Stimulated activated CD4-positive, alpha-beta T cell treated with anti-CD3 and anti-CD28 coated beads, Interleukin-12 subunit alpha, Interleukin-12 subunit beta, amount 100 ng/mL, for 24 hours (primary cell): ENCODE data around the gene FMNL3.
A peak's percentile ranks its signal among the peaks of the same experiment; 100 is the strongest.

ENCODE experiments used
- DNase-seq, 2 experiments: peaks; one replicate each; pipeline ENCODE4 v3.0.0-alpha.2; 2020; ENCODE audit warnings: low read depth in 2 of 2

FMNL3 gene

DNA sequence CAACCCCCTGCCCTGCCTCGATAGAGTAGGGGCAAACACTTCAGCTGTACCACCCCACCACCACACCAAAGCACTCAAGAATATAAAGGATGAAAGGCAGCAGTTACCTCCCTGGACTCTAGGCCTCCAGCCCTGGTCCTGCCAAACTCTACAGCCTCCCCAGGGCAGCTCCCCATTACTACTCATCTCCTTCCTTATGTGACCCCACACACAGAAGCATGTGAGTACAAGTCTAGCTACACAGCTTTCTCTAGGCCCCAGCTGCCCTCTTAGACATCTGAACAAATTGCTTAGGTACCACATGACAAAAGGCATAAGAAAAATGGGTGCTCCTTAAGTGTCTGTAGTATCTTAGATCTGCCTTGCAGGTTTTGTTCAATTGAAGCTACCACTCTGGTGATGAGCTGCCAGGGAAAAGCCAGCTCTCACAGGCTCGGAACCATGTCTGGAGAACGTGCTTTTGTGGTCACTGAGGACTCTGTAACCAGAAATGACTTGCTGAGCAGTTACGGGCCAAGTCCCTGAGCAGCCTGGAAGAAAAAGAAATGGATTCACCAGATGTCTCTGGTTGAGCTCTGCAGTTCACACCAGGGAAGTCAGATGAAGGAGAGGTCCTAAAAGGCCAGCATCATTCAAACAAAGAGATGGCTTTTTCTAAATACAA is 32.8 kb downstream of the FMNL3 start:
- no peak for DNase-seq

DNA sequence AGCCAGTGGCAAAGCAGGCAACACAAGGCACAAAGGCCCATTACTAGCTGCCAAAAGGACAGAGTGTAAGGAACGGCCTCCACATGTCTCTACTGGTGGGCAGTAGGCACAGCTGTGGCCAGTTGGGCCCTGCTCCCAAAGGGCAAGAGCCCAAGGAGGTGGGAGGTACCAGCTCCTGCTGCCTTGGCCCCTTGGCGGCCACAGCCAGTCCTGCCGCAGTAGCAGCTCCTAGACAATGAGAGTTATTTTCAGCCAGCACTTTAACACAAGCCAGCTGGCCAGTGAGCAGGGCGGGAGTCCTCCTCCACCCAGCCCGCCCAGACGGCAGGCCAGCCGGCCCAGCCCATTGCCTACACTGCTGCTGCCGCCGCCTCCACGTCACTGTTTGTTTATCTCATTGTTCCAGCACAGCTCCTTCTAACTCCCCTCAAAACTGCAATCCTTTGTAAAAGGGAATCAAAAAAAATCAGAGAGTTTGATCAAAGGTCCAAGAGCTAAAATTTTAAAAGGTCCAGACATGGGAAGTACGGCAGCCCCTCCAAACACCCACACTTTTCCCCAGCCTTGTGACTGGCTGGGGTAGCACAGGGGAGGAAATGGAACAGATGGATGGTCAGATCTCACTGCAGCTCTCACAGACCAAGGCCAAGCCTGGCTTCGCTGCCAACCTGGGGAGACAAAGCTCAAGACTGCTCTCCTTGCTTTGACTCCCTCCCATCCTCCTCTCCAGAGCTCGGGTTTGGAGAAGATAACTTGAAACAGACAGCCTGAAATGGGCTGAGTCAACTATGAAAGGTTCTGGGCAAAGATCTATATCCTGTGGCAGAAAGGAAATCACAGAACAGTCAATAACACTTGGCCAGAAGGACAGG is 33.5 kb downstream of the FMNL3 start:
- no peak for DNase-seq

DNA sequence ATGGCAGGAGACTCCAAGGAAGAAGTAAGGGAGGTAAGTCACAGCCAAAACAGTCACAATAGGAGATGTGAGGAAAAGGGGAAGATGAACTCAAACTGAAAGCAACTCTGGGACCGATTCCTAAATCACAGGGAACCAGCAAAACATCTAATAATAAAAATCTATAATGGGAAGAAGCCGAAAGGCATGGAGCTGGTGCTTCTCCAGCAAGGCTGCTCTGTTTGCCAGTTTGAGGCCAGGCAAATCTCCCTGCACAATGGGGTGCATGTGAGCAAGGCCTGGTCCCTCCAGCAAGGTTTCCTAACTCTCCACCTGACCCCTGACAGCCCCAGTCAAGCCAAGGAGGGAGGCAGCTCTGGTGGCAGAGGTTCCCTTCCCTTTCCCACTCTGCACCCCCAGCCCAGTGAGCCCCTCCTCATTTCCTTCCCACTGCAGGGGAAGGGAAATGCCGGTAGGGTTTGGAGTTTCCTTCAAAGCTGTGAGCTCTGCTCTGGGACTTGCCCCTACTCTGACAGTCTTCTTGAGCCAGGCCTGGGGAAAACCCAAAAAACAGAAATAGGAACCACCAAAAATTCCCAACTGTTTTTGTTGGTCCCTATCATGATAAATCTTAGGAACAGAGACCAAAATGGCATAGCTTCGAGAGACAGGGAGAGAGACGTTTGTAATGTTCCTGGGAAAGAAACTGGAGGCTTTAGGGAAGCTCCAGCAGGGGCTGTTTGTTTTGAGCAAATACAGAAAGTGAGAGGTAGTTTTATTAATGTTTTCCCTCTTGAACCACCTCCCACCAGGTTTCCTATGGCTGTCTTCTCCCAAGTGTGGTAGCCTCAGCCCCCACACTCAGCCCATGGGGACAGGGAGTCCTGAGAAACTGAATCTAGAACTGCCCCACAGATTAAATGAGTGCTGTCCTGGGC is 34.6 kb downstream of the FMNL3 start:
- DNase-seq = no peak

DNA sequence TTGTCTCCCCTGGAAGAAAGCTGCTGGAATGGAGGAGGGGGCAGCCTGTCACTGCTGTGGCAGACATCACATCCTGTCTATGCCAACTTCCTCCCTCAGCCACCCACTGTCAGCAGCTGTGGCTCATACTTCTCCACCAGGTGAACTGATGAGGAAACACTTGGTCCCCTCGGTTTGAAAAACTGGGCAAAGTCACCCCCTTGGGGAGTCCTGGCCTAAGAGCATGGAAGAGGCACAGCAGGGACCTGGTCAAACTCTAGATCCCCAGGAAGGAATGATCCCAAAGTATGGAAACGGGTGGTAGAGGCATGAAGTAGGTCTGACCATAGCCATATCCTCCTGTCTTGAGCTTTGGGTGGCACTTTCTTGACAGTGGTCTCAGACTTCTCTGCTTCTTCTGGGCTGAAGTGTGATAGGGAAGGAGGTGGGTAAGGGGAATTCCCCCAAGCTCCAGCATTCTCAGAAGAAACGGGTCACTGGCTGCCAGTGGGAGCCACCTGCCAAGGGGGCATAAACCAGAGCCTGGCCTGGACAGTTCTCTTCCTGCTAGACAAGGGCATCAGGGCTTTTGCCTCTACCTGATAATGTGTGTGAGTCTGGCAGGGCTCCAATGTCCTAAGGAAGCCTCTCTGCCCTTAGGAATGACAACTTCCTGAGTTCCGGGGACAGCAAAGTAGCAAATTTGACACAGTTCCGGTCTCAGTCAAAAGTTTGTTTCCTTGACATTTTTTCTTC is 36.0 kb downstream of the FMNL3 start:
- DNase-seq = peak in 1 of 2 experiments; percentile 21

DNA sequence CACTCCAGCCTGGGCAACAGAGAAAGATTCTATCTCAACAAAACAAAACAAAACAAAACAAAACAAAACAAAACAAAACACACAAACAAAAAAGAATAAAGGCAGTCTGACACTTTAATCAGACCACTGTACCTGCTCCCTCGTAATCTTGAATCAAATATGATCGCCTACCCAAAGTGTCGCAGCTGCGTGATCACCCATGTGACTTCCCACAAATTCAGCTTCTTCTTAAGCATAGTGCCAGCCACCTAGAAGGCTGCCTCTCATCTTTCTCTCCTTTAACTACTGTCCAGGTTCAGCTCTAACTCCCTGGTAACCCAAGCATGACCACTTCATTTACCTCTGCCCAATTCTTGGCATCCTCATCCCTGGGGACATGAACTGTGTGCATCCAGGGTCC is 37.4 kb downstream of the FMNL3 start:
- DNase-seq = no peak

DNA sequence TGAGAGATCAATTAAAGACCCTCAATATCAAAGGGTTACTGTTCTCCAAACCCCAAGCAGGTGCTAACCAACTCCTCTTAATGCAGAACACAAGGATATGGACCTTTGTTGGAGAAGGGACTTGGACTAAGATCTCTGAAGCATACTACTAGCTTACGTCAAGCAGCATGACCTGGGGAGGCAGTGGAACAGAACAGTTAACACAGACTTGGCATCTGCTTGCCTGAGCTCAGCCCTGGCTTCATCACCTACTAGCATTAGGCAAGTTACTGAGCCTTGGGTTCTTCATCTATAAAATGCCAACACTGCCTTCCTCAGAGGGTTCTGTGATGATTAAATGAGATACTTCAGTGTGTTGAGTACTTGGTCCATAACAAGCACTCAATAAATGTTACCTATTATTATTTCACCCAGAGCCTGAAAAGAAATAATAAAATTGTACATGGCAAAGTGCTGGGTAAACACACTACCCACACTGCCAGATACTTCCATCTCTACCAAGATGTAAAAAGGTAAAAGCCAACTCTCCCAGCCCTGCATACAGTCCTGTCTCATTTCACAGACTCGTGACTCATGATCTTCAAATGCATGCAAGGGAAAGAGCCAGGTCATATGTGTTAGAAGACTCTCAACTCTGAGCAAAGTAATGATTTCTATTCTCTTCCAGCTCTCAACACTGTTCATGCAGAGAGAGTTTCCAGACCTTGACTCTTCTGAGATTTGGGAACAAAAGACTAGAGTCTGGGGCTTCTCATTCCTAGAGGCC is 39.7 kb downstream of the FMNL3 start:
- no peak for DNase-seq

DNA sequence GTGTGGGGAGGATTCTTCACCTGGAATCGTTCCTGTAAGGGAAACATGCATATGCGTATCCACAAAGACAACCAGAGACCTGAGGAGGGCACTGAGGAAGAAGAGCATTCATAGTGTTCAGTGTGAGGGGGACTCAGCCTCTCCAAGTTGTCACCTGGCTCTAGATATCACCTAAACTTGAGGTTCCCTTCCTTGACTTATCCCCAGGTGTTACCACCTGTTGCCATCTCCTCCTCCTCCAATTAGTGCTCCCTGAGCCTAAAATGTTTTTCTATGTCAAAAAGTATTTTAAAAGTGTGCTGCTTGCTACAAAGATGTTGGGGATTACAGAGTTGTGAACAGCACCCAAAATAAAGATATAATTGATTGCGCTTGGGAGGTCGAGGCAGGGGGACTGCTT is 41.0 kb downstream of the FMNL3 start:
- DNase-seq = no peak

DNA sequence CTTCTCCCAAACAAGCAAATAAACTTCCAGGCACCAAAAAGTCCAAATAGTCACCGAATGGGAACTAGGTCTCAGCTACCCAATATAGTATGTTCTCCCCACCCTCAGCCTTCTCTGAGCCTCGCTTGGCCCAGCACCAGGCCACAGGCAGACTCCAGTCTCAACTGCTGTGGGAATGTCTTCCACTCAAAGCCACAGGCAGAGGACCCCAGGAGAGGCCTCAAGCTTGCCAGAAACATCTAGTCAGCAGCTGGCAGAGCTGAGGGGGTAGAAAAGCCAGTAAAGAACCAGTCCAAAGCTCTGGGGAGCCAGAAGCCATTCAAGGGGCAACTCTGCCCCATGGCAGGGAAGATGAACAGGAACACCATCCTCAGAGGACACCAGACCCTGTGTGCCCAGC is 41.8 kb downstream of the FMNL3 start:
- DNase-seq = no peak

DNA sequence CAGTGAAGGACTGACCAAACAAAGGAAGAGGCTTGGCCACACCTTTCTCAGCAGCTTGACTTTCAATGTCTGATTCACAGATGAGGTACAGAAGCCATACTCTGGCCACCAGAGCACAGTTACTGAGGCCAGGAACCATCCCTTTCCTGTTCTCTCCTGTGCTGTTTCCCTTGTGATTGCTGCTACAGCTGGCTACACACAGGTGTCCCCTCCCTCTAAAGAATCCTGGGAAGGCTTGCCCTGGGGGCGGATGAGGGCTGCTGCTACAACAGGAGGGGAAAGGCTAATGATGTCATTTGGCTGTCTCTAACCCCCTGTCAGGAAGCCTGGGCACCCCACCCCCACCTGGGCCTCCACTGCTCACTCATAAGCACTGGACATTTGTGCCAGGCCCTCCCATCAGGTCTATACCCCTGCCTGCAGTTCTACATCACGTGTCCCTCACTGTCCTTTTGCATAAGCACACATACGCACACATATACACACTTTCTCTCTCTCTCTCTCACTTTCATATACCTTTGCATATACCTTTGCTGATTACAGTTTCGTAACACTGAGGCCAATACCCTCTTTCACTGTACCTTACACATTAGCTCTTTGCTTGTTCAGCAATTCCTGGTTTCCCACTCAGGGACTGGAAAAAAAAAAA is 42.5 kb downstream of the FMNL3 start:
- no peak for DNase-seq

DNA sequence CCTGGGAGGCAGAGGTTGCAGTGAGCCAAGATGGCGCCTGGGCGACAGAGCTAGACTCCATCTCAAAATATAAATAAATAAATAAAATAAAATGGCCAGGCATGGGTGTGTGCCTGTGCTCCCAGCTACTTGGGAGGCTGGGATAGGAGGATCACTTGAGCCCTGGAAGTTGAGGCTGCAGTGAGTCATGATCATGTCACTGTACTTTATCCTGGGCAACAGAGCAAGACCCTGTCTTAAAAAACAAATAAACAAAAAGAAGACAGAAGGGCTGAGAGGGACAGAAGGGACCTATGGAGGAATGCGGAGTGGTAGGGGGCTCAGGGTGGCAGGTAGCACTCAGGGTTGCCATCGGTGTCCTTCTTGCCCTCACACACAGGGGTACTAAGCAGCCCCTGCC is 43.0 kb downstream of the FMNL3 start:
- DNase-seq = no peak

DNA sequence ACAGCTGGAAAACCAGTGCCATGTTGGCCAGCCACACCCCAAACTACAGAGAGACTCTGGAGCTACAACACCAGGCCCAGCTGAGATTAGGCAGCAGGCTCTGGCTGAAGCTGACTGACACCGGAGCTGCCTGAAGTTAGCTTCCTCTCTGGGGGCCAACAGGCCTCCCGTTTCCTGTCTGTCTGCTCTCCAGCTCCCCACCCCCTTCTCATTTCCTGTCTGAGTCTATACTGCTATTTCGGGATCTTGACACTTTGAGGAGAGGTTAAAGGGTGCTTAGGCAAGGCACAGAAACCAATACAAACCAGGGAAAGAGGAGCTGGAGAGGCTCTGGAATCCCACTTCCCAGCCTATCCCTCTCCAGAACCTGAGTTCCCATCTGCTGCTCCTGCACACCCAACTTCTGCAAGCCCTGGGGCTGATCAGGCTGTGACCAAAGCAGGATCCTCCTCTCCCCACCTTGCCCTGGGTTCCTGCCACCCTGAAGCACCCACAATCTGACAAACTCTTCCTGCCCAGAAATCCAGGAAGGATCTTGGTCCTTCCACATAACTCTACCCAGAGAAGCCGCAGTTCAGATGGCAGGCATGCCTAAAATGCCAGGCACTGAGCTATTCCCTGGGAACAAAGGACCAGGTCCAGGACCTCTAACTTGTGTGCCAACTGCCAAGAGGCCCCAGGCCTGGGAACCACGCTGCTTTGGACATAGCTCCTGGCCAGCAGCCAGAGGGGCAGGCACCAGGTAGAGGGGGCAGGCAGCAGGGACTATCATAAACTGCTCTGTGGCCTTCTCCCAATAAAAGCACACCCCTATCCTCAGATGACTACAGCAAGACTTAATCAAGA is 44.0 kb downstream of the FMNL3 start:
- peak; percentile 43 to 50 for DNase-seq

DNA sequence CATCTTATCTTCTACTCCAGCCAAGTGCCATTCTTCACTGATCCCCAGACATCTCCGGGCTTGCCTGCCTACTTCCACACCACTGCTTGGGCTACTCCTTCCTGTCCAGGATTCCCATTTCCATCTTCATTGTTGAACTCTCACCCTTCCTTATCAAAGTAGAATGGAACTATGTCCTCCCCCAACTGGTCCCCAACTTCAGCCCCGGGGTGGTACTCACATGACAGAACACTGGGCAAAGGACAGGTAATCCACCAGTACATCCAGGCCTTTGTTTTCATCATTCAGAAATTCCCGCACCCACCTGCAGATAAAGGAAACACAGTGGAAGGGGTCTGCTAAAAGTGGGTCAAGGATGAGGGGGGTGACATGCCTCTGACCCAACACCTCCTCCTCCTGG is 45.5 kb downstream of the FMNL3 start:
- DNase-seq = no peak

DNA sequence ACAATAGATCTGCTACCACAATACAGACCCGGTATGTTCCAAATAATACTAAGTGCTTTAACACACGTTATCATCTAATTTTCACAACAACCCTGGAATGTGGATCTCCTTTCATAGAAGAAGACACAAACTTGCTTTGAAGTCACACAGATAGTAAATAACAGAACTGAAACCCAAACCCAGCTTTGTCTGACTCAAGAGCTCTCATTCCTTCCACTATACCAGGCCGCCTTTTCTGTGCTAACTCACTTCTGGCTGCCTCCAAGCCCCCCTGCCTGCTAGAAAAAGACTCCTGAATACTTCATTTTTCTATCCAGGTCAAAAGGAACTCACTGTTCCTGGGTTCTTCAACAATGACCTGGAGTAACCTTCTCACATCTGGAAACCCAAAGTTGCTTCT is 46.0 kb downstream of the FMNL3 start:
- no peak for DNase-seq

DNA sequence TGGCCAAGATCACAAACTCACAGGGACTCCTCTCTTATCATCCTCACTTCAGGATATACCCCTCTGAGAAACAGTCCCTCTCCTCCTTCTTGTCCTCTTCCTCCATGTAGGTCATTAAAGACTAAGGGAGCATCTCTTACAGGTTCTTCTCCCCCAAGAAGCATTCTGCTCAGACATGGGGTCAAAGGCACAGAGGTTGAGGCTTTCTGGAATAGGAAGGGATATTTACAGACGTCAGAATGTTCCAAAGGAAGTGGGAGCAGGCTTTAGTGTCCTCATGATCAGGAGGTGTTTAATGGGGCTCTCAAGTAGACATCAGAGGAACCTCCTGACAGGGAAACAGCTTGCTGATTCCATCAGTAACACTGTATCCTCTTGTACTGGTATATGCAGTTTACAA is 47.5 kb downstream of the FMNL3 start:
- DNase-seq = no peak

DNA sequence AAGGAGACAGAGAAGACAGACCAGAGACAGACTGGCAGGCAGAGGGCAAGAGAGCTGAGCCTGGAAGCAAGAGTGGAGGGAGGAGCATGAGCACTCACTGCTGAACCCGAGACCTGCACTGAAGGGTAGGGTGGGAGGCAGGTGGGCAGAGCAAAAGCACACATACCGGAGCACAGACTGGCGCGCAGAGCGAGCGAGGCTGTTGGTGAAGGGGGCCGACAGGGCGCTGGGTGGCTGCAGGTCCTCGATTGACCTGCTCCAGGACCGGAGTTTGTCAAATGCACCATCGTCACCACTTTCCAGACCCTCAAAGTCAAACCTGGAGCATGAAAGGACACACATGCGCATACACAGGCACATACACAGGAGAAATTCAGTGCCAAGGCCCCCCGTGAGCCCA is 48.9 kb downstream of the FMNL3 start:
- DNase-seq = no peak

DNA sequence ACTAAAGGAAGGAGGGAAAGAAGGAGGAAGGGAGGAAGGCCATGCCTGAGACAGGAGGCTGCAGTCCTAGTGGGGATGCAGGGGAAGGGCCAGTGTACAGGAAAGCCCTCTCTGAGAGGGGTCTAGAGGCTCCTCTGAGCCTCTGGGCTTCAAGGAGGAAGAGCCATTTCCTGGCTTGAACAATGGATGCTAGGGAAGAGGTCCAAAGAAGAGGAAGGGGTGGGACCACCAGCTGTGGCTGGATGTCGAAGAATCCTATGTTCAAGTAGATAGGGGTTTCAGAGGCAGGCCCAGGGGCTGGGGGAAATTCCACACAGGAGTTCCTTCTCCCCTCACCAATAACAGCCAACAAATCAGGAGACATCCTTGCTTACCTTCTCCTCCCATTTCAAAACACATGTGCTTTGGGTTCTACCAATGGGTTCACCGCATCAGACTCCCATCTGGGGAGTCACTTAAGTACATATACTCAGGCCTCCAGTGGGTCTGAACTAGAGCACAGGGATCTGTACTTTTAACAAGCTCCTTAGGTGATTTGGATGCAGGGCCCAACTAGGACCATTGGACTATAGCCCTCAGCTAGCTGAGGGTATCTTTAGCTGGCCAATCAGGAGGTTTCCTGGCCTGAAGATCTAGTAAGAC is 51.5 kb downstream of the FMNL3 start:
- DNase-seq = no peak

DNA sequence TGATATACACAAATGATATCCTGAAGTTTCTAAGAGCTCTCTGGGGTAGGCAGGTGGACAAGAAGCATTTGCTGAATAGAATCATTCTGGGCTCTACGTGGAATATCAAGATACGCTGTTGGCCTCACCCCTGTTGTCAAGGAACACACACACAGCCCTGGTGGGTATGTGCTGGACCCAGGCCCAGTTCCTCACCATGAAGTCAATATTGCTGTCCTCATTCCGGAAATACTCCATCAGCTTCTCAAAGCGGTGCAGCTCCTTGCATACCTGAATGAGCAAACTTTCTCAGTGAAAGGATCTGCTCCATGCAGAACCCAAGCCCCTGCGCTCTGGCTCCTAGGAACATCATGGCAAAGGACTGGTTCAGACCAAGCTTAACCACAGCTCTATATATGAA is 52.5 kb downstream of the FMNL3 start:
- no peak for DNase-seq

DNA sequence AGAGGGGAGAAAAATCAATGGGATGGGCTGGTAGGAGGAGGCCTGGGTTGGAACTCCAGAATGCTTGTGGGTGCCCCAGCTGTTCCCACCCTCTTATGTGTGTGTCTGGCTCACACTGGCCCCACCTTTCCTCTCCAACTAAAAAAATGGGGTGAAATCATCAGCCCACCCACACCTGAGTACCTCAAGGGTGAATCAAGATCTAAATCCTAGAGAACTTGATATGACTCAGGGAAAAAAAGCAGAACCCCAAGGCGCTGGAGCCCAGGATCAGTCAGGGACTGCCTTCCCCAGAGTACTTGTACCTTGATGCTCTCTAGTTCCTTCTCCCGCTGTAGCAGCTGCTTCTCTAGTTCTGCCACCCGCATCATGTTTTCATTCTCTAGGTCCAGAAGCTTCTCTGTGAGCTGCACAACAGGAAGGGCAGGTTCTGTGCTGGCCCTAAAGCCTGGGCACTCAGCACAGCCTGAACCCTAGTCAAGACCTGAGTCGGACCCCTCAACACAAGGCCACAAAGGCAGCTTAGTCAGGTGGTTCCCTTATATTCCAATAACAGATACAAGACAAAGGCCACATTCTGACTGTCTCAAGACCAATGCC is 54.2 kb downstream of the FMNL3 start:
- no peak for DNase-seq

DNA sequence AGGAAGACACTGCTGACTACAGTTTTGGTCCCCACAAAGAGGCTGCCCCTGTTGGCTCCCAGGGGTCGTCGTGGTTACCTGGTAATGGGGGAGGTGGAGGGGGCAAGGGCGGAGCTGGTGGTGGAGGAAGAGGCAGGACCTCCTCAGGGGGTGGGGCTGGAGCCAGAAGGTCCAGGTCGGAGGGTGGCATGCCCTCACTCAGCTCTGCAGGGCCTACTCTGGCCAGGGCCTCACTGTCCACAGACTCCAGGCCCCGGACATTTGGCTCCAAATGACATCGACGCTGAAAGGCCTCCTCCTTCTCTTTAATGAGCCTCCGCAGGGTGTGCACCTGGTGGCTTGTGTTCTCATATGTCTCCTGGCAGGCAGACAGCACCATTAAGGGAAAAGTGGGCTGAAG is 55.4 kb downstream of the FMNL3 start:
- DNase-seq = no peak
